GM18868 (cell line): ENCODE results near the gene SLC17A8.
"Not testable (repeated sequence)": the region's sequence is repeated elsewhere in the genome, so short reads cannot be mapped to it uniquely, and the experiment has no call there.

Experiments
- ATAC-seq: cut with Tn5 transposase; IDR thresholded peaks from one replicate; pipeline ENCODE4 v1.9.1; 2021; ENCODE audit warnings: mild to moderate bottlenecking, moderate library complexity; ENCODE audit not compliant: unreplicated experiment

Gene SLC17A8

DNA sequence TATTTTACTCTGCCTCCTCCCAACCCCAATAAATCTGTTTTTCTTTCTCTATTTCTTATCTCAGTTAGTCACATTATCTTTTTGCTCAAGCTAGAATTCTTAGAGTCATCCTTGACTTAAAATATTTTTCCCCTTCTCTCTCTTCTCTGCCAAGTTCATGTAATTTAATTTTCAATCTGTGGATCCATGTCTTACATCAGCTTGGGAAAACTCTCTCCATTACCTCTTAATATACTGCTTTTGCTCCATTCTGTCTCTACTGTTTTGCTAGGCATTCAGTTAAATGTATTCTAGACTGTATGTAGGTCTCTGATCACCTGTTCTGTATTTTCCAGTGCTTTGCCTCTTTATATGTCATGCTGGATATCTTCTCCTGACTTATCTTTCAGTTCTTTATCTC lies 65.8 kb downstream of the SLC17A8 start:
- no peak for ATAC-seq

GRCh38 chr12:100426145-100426544 lies 69.3 kb downstream of the SLC17A8 start:
- ATAC-seq = no peak

GRCh38 chr12:100427078-100427477 lies 70.2 kb downstream of the SLC17A8 start:
- ATAC-seq = no peak

DNA sequence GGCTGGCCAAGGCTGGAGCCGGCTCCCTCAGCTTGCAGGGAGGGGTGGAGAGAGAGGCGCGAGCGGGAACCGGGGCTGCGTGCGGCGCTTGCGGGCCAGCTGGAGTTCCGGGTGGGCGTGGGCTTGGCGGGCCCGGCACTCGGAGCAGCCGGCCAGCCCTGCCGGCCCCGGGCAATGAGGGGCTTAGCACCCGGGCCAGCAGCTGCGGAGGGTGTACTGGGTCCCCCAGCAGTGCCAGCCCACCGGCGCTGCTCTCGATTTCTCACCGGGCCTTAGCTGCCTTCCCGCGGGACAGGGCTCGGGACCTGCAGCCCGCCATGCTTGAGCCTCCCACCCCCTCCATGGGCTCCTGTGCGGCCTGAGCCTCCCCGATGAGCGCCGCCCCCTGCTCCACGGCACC lies 73.4 kb downstream of the SLC17A8 start:
- ATAC-seq = not testable (repeated sequence)

GRCh38 chr12:100433701-100434100 lies 76.8 kb downstream of the SLC17A8 start:
- no peak for ATAC-seq

GRCh38 chr12:100434177-100434576 lies 77.3 kb downstream of the SLC17A8 start:
- ATAC-seq = no peak

DNA sequence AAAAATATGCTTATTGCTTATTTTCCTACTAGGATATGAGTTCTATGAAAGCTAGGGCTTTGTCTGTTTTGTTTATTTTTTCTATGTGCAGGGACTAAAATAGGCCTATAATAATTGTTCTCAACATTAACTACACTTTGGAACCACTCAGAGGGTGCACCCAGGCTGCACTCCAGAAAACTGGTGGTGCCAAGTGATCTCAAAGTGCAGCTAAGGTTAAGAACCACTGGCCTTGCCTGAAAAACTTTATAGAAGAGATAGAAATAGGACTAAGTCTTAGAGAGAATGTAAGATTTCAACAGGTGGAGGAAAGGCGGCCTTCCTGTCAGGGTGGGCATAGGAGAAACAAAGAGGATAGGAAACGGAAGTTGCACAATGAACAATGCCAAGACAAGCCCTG lies 79.1 kb downstream of the SLC17A8 start:
- ATAC-seq = no peak

DNA sequence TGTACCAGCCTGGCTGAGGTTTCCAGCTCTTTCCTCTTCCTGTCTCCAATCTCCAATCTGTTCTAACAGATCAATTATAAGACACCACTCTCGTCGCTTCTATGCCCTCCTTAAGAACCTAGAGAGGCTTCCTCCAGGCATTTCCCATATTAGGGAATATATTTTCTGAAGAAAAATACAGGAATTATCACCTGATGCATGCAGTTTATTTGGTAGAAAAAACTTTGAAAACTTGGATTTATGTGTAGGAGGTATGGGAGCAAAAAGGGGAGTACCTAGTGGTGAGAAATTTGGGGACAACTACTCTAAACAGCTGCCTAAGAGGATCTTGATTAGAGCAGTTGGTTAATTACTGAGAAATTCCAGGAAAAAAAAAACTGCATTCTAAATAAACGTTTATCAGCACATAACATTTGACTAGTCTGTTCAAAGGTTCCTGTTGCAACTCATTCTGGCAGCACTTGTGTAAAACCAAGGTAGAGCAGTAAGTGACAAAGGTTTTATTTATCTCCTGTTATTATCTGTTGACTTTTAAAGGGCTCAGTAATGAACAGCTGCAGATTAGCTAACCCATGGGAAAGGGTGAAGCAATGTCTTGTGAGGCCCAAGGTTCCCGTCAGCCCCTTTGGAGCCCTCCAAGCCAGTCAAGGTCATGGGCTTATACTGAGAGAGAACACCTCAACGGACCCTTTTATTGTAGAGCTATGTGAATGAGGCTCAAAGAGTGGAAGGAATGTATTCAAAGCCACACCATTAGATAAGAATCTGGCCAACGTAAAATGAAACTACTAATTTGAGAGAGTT lies 80.4 kb downstream of the SLC17A8 start:
- no peak for ATAC-seq

DNA sequence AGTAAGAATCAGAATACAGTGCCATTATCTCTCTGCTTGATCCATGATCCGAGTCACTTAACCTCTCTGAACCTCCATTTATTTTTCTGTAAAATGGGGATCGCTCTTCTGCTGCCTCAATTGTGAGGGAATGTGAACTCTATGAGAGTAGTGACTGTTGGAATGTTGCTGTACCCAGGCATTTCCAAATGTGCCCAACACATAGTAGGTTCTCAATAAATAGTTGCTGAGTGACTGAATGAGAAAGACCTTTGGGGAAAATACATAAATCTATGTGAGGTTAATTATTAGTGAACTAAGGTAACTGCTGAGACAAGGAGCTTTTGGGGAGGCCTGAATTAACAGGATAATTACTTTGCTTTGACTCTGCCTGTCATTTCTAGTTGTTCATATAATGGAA lies 82.9 kb downstream of the SLC17A8 start:
- no peak for ATAC-seq

GRCh38 chr12:100442403-100442802 lies 85.5 kb downstream of the SLC17A8 start:
- no peak for ATAC-seq

- no peak for ATAC-seq
Observed at GRCh38 chr12:100443434-100443833, 86.6 kb downstream of the SLC17A8 start.

GRCh38 chr12:100445081-100445481 lies 88.2 kb downstream of the SLC17A8 start:
- ATAC-seq = no peak

DNA sequence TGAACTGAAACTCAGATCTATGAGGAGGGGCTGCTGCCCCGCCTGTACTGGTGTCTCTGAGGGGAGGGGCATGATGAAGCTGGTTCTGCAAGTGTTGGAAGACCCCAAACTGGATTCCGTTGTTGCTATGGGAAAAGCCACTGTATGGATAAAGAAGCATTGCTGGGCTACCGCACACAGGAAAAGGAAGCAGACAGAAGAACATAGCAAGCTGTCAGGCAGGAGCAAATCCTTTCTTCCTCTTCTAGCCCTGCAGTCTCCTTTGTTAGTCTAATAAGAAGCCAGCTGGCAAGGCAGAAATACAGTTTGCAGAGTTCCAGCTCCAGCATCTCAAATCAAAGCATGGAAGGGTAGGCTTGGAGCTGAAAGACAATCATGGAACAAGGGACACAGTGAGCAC lies 90.5 kb downstream of the SLC17A8 start:
- no peak for ATAC-seq

- ATAC-seq = no peak
Observed at GRCh38 chr12:100448656-100449055, 91.8 kb downstream of the SLC17A8 start.

DNA sequence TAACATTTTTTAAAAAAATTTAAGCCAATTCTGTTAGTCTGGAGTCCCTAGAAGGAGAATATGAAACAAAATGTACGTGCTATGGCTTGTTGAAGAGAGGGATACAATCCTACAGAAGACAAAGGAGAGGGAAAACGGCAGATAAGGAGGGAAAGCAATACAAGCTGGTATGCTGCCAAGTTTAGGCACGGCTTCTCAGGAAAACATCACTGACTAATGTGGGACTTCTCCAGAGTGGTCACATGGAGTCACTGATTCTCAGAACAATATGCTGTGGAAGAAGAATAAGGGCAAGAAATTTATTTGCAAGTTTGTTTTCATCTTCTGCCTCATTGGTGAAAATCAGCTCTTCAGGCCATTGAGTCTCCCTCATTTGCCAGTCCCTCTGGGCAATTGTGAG lies 93.9 kb downstream of the SLC17A8 start:
- no peak for ATAC-seq

DNA sequence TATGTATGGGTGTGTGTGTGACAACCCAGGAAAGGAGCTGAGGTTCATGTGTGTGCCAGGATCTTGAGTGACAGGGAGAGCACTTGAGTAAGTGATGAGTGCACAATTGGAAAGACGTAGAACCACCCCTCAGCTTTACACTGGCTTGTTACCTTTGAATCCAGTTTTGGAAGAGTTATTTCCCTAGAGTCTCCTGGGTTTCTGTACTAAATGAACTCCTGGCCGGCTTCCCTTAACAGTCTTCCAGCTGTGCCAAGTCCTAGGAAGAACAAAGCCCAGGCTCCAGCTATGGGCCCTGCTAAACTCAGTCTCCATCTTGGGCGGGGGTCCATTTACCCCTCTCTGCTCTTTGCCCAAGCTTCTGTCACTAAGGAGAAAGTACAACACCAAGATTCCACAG lies 97.1 kb downstream of the SLC17A8 start:
- no peak for ATAC-seq

- ATAC-seq = no peak
Observed at GRCh38 chr12:100455896-100456295, 99.0 kb downstream of the SLC17A8 start.

DNA sequence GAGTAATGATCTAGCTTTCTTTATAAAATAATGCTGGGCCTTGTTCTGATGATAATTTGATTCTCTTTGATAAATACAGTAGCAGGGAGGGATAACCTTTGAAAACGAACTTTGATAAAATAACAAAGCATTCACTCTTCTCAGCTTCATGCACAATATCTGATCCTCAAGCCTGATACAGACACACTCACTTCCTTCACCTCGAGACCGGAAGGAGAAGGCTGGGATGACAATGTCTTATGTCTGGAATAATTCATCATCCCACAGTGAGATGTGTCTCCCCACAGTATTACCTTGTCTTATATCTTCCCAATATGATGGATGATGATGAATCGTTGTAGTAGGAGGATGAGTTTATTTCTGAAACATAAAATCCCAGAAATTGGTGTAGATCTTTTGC lies 101.3 kb downstream of the SLC17A8 start:
- no peak for ATAC-seq

GRCh38 chr12:100460702-100461101 lies 103.8 kb downstream of the SLC17A8 start:
- no peak for ATAC-seq

GRCh38 chr12:100461330-100461973 lies 104.6 kb downstream of the SLC17A8 start:
- no peak for ATAC-seq

GRCh38 chr12:100463661-100464060 lies 106.8 kb downstream of the SLC17A8 start:
- ATAC-seq = no peak

- no peak for ATAC-seq
Observed at GRCh38 chr12:100464529-100464928, 107.7 kb downstream of the SLC17A8 start.

- ATAC-seq = no peak
Observed at GRCh38 chr12:100468126-100468525, 111.3 kb downstream of the SLC17A8 start.
